ENCODE data around the gene PIEZO2.

- no peak for TF ChIP-seq POLR2A (IDR thresholded peaks at IDR 0.05)
- TF ChIP-seq, protein P1, sequence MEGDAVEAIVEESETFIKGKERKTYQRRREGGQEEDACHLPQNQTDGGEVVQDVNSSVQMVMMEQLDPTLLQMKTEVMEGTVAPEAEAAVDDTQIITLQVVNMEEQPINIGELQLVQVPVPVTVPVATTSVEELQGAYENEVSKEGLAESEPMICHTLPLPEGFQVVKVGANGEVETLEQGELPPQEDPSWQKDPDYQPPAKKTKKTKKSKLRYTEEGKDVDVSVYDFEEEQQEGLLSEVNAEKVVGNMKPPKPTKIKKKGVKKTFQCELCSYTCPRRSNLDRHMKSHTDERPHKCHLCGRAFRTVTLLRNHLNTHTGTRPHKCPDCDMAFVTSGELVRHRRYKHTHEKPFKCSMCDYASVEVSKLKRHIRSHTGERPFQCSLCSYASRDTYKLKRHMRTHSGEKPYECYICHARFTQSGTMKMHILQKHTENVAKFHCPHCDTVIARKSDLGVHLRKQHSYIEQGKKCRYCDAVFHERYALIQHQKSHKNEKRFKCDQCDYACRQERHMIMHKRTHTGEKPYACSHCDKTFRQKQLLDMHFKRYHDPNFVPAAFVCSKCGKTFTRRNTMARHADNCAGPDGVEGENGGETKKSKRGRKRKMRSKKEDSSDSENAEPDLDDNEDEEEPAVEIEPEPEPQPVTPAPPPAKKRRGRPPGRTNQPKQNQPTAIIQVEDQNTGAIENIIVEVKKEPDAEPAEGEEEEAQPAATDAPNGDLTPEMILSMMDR (IDR thresholded peaks at IDR 0.05): no peak
- TF ChIP-seq POLR2AphosphoS5 (IDR thresholded peaks at IDR 0.05): no peak
Observed at GRCh38 chr18:10927286-10927992, 221.9 kb downstream of the PIEZO2 start.

Measured in breast epithelium (tissue), 3 donors.